Tibial nerve (tissue), 3 donors: ENCODE measurements around the gene LXN.

Source experiments
- POLR2A ChIP-seq, 2 donors: fragments of 450-650 bp; IDR thresholded peaks; one replicate each; pipeline ENCODE4 v1.6.1; 2017; ENCODE audit warnings: antibody characterized with exemption in 2 of 2, mild to moderate bottlenecking in 2 of 2, moderate library complexity in 2 of 2
- TF ChIP-seq, protein P1 (sequence below), 5 experiments: fragments of 200-600 bp in 3 of 5; fragments of 450-650 bp in 2 of 5; sonication (generic) in 3 of 5; IDR thresholded peaks; one replicate each; pipeline ENCODE4 v1.5.1; 2016 to 2019; ENCODE audit warnings: antibody characterized with exemption in 5 of 5, mild to moderate bottlenecking in 3 of 5, moderate library complexity in 2 of 5

DNA sequence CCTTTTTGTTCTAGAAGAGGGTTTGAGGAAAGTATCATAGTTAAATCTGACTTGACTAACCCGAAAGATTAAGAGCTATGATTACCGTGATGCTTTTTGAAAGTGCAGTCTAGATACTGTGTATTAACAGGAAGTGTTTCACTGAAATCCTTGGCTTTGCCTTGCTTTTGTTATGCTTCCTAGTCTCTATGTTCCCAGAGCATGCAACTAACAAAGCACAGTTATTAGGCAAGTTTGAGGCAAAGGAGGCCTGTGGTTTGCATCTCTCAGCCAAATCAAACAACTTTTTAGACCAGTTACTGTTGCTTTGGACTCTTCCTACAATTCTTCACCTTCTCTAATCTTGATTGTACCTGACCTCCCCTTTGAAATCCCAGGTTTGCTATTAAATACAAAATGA, 3.9 kb downstream of the LXN start:
- TF ChIP-seq, protein P1, sequence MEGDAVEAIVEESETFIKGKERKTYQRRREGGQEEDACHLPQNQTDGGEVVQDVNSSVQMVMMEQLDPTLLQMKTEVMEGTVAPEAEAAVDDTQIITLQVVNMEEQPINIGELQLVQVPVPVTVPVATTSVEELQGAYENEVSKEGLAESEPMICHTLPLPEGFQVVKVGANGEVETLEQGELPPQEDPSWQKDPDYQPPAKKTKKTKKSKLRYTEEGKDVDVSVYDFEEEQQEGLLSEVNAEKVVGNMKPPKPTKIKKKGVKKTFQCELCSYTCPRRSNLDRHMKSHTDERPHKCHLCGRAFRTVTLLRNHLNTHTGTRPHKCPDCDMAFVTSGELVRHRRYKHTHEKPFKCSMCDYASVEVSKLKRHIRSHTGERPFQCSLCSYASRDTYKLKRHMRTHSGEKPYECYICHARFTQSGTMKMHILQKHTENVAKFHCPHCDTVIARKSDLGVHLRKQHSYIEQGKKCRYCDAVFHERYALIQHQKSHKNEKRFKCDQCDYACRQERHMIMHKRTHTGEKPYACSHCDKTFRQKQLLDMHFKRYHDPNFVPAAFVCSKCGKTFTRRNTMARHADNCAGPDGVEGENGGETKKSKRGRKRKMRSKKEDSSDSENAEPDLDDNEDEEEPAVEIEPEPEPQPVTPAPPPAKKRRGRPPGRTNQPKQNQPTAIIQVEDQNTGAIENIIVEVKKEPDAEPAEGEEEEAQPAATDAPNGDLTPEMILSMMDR (IDR thresholded peaks at IDR 0.05), result no peak
- no peak for TF ChIP-seq POLR2A (IDR thresholded peaks at IDR 0.05)
